Bronchial epithelial cell (primary cell): ENCODE data around the gene DRAP1. TPM values are rescaled to one million over a fixed set of nuclear protein-coding genes. Genes with fewer than 3 reads are reported as not detected.

Experiments used
- DNase-seq: peaks from one replicate; pipeline ENCODE4 v3.0.0-alpha.2; 2010; ENCODE audit warnings: low read depth
- FAIRE-seq: peaks from 2 replicates; lab custom pipeline; 2011; peaks lifted over from hg19 to GRCh38; lab: Jason Lieb, UNC
- H3K27me3 ChIP-seq: 2 replicates; pipeline ENCODE4 v1.5.1; 2011; ENCODE audit warnings: low read length; ENCODE audit not compliant: control insufficient read depth, insufficient read depth
- H3K36me3 ChIP-seq: 2 replicates; pipeline ENCODE4 v1.5.1; 2011; ENCODE audit warnings: low read length; ENCODE audit not compliant: control insufficient read depth, insufficient read depth
- H3K4me3 ChIP-seq: 2 replicates; pipeline ENCODE4 v1.5.1; 2011; ENCODE audit warnings: mild to moderate bottlenecking, low read depth, low read length, control low read depth
- total RNA-seq: library from RNA; depleted of rRNA; stranded (reverse); fragments of >200 nt; gene quantifications from 2 replicates; pipeline ENCODE4 v1.2.1, GENCODE V29; 2014
- TF ChIP-seq, protein P1 (sequence below): IDR thresholded peaks from 2 replicates; pipeline ENCODE4 v1.5.1; 2011; ENCODE audit warnings: mild to moderate bottlenecking, moderate library complexity, low read length, control low read depth, inconsistent platforms; ENCODE audit not compliant: insufficient read depth, severe bottlenecking

The DRAP1 gene
- total RNA-seq, 1 donor from 2014 or later, result 176 TPM

DNA sequence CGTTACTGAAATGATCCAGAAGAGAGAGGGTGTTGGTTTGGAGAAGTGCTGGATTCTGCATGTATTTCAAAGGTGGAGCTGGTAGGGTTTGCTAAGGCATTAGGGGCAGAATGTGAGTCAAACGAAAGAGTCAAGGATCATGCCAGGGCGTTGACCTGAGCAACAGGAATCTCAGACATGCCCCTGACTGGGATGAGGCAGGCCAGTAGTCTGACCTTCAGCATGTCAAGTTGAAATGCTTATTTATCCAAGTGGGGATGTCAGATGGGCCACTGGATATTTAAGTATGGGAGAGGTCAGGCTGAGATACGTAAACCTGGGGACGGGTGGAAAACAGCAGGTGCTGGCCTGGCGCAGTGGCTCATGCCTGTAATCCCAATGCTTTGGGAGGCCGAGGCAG is 23.3 kb downstream of the DRAP1 start:
- H3K36me3 ChIP-seq, result no peaks in the 10 kb centered on the region
- H3K27me3 ChIP-seq, result no peaks in the 10 kb centered on the region
- FAIRE-seq (no peak), DNase-seq (no peak)
- H3K4me3 ChIP-seq, result no peak overlapping the region
- TF ChIP-seq, protein P1, sequence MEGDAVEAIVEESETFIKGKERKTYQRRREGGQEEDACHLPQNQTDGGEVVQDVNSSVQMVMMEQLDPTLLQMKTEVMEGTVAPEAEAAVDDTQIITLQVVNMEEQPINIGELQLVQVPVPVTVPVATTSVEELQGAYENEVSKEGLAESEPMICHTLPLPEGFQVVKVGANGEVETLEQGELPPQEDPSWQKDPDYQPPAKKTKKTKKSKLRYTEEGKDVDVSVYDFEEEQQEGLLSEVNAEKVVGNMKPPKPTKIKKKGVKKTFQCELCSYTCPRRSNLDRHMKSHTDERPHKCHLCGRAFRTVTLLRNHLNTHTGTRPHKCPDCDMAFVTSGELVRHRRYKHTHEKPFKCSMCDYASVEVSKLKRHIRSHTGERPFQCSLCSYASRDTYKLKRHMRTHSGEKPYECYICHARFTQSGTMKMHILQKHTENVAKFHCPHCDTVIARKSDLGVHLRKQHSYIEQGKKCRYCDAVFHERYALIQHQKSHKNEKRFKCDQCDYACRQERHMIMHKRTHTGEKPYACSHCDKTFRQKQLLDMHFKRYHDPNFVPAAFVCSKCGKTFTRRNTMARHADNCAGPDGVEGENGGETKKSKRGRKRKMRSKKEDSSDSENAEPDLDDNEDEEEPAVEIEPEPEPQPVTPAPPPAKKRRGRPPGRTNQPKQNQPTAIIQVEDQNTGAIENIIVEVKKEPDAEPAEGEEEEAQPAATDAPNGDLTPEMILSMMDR, result no peak

GRCh38 chr11:65944191-65944590 is 25.0 kb downstream of the DRAP1 start:
- TF ChIP-seq, protein P1, result no peak
- FAIRE-seq, result no peak

DNA sequence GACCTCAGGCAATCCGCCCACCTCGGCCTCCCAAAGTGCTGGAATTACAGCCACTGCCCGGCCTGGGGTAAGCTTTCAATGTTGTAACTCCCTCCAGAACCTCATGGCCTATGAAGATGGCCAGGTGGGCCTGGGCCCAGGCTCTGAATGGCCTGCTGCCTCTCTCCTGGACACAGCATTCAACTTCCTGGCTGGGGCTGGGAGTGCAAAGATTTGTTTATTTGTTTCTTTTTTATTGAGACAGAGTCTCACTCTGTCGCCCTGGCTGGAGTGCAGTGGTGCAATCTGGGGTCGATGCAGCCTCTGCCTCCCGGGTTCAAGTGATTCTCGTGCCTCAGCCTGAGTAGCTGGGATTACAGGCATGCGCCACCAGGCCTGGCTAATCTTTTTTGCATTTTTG is 25.5 kb downstream of the DRAP1 start:
- Histone ChIP-seq H3K27me3 (no peaks in the 10 kb centered on the region), H3K4me3 (no peak overlapping the region), H3K36me3 (no peaks in the 10 kb centered on the region)
- TF ChIP-seq, protein P1, result no peak
- DNase-seq (no peak), FAIRE-seq (no peak)

More at GRCh38 chr11:65944191-65944590, 25.0 kb downstream of the DRAP1 start:
- Histone ChIP-seq H3K4me3 (no peak overlapping the region), H3K27me3 (no peaks in the 10 kb centered on the region), H3K36me3 (no peaks in the 10 kb centered on the region)
- DNase-seq, result no peak

DNA sequence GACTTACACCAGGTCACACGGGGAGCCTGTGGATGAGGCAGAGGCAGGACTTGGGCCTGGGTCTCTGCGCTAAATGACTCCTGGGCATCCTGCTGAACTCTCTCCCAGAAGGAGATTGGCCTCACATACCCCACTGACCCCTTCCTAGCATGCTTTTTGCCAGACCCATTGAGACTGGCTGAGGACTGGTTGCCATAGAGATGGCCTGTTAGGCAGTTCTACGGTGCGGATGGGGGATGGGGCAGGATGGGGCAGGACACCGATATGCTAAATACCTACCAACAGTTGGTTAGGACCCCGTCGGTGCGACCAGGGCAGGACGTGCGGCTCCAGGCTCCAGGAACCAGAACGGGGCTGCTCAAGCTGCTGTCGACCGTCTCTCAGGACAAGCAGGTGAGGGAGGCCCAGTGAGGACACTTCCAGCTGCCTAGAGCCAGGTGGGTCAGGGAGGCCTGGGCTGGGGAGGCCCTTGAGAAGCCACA is 26.2 kb downstream of the DRAP1 start, which contains the start of gene TSGA10IP:
TSS of gene TSGA10IP (plus strand) at position 51 of the 482 bp plus-strand sequence. CDS start at position 247, 196 bp downstream.
- TF ChIP-seq, protein P1, result no peak
- FAIRE-seq, result no peak

DNA sequence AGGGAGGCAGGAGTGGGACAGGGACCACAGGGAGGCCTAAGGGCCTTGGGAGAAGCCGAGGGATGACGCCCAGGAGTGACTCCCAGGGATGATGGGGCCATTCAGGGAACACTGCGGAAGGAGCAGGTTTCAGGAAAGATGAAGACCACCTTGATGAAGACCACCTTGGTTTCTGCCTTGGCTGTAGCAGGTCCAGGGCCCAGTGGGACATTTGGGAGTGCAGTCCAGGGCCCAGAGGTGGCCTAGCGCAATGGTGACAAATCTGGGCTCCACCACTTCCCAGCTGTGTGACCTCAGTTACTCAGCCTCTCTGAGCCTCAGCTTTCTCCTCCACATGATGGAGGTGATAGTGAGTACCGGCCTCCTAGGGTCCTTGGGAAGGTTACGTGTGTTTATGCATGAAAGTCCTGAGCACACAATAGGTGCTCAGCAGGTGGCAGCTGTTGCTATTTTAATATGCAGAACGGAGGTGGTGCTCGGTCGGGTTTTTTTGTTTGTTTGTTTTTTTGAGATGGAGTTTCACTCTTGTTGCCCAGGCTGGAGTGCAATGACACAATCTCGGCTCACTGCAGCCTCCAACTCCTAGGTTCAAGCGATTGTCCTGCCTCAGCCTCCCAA is 26.8 kb downstream of the DRAP1 start:
- Histone ChIP-seq H3K36me3 (no peaks in the 10 kb centered on the region), H3K4me3 (no peak overlapping the region), H3K27me3 (no peaks in the 10 kb centered on the region)
- DNase-seq, result no peak
- TF ChIP-seq, protein P1, result no peak
- no peak for FAIRE-seq

More for the DNA sequence above, 26.2 kb downstream of the DRAP1 start, which contains the start of gene TSGA10IP:
- no peak for DNase-seq
- H3K4me3 ChIP-seq, result no peak within 1 kb of the TSS
- no peaks in the 10 kb centered on the region for H3K27me3 ChIP-seq
- H3K36me3 ChIP-seq, result no peaks in the 10 kb centered on the region
